ENCODE data around the gene TUBB6. TPM values are rescaled to one million over a fixed set of nuclear protein-coding genes. Genes with fewer than 3 reads are reported as not detected.

Gene TUBB6
- total and polyA plus RNA-seq, 12 donors: 15.7 to 90.8 (median 39.5) TPM

- DNase-seq: no peak
- 61 to 85% (median 78%) methylated on average over 2 of the region's 2 CpGs for WGBS, 4 donors
Observed at GRCh38 chr18:12373771-12374116, 65.7 kb downstream of the TUBB6 start.

GRCh38 chr18:12374401-12374800 lies 66.4 kb downstream of the TUBB6 start:
- 91 to 94% (median 94%) methylated on average over 6 of the region's 6 CpGs for WGBS, 4 donors
- intact Hi-C loops (cut with DNase I): loop anchor here in 1 of 2 donors (10.0 kb wide), 1 partner anchor 60 kb away; no protein-coding TSS in a partner anchor
- DNase-seq: no peak
- peaks cover 20 to 48% of the 10 kb centered on the region in 2 donors for H3K4me1 ChIP-seq (replicated peaks in 1 of 2)
- no peak for TF ChIP-seq POLR2A (IDR thresholded peaks at IDR 0.05)
- H3K4me3 ChIP-seq: no peak overlapping the region
- H3K9me3 ChIP-seq (replicated peaks in 1 of 3): no peaks in the 10 kb centered on the region
- H3K27me3 ChIP-seq: no peaks in the 10 kb centered on the region
- no peak overlapping the region for H3K27ac ChIP-seq
- peaks cover 0 to under 1% of the 10 kb centered on the region in 2 donors for H3K36me3 ChIP-seq (replicated peaks in 1 of 2)

More at GRCh38 chr18:12373771-12374116, 65.7 kb downstream of the TUBB6 start:
- intact Hi-C loops (cut with DNase I): loop anchor here in 1 of 2 donors (10.0 kb wide), 1 partner anchor 59 kb away; no protein-coding TSS in a partner anchor
- Histone ChIP-seq H3K4me1 (replicated peaks in 1 of 2) (peaks cover 20 to 48% of the 10 kb centered on the region in 2 donors), H3K9me3 (replicated peaks in 1 of 3) (no peaks in the 10 kb centered on the region), H3K27me3 (no peaks in the 10 kb centered on the region), H3K4me3 (no peak overlapping the region), H3K36me3 (replicated peaks in 1 of 2) (peaks cover 0 to 7% of the 10 kb centered on the region in 2 donors), H3K27ac (no peak overlapping the region)
- TF ChIP-seq CTCF (IDR thresholded peaks at IDR 0.05): no peak
- no peak for TF ChIP-seq POLR2A (IDR thresholded peaks at IDR 0.05)

Small RNA genes within 50 kb of the gene (small RNA-seq; reads per million reads assigned to genes)
- 0 reads per million in 2 donors for gene RNU6-170P

Other genes with a start within 250 kb of the TUBB6 start
- gene ANKRD62, start 214.4 kb upstream of the TUBB6 start, total RNA-seq: not detected
- not detected for gene ANKRD62, start 214.4 kb upstream of the TUBB6 start, polyA plus RNA-seq
- gene CIDEA, start 53.9 kb upstream of the TUBB6 start, total RNA-seq: 1 to 10 TPM in 3 of 9 donors, under 1 TPM in 4, not detected in 2; 0.11 to 1.2 (median 0.84) TPM
- gene CIDEA, start 53.9 kb upstream of the TUBB6 start, polyA plus RNA-seq: 10 to 100 TPM in 1 of 3 donors, under 1 TPM in 2; 0.33 to 18.5 (median 0.80) TPM
- gene AFG3L2, start 69.0 kb downstream of the TUBB6 start, total RNA-seq: 10 to 100 TPM; 41.0 to 89.8 (median 51.4) TPM
- 10 to 100 TPM; 15.6 to 59.2 (median 19.9) TPM for gene AFG3L2, start 69.0 kb downstream of the TUBB6 start, polyA plus RNA-seq
- 1 to 10 TPM; 1.8 to 8.0 (median 2.9) TPM for gene PRELID3A, start 99.7 kb downstream of the TUBB6 start, total RNA-seq
- gene PRELID3A, start 99.7 kb downstream of the TUBB6 start, polyA plus RNA-seq: 1 to 10 TPM; 2.8 to 5.5 (median 3.1) TPM